GM18517 (cell line): Measurements from ENCODE around the gene SPDYE5.
A peak's percentile ranks its signal among the peaks of the same experiment; 100 is the strongest.
"Not testable (repeated sequence)": the region's sequence is repeated elsewhere in the genome, so short reads cannot be mapped to it uniquely, and the experiment has no call there.

Source experiments
- ATAC-seq: cut with Tn5 transposase; IDR thresholded peaks from one replicate; pipeline ENCODE4 v1.9.1; 2021; ENCODE audit warnings: mild to moderate bottlenecking, moderate library complexity; ENCODE audit not compliant: unreplicated experiment

SPDYE5 gene, protein sequence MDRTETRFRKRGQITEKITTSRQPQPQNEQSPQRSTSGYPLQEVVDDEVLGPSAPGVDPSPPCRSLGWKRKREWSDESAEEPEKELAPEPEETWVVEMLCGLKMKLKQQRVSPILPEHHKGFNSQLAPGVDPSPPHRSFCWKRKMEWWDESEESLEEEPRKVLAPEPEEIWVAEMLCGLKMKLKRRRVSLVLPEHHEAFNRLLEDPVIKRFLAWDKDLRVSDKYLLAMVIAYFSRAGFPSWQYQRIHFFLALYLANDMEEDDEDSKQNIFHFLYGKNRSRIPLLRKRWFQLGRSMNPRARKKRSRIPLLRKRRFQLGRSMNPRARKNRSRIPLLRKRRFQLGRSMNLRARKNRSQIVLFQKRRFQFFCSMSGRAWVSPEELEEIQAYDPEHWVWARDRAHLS

DNA sequence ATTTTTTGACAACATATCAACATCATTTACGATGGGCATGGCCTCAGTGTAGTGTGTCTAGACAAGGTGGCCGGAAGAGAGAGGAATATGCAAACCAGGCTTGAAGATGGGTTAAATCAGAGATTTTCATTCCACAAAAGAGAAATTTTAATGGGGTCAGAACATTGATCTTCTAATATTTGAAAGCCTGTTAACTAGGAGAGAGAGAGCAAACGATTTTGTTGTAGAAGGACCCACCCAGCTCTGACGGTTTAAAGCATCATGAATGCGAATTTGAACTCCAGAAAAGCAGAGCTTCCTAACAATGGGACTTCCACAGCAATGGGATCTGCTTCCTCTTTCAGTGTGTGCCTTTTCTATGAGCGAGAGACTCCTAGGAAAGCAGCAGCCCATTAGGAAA lies at the start of gene SPDYE5:
SPDYE5 (plus strand) TSS at position 301 of the 400 bp plus-strand sequence. CDS start 1,728 bp downstream, outside the sequence.
- ATAC-seq = not testable (repeated sequence)

DNA sequence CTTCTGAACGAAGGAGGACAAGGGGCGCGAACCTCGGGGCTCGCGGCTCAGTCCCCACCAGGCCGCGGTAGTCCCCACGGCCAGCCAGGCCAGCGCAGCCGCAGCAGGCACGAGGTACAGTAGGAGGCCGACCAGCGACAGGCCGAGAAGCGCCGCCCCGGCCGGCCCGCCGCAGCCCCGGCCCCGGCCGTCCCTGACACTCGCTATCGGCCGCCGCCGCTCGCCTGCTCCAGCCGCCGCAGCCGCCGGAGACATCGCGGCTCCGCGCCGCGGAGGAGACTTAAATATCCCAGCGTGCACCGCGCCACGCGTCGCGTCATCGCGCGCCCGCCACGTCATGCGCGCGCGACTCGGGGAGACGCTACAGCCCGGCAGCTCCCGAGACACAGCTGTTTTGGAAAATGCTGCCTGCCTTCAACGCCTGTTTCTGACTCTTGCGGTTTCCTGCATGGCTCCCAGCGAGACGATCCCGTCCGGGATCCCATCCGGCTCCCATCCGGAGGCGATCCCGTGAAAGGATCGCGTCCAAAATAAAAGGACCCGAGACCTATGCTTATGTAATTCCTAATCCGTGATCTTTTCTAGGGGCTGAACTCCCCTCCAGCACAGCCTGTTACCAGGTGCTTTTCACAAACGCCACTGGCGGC lies 49.5 kb upstream of the SPDYE5 start:
- ATAC-seq = peak; percentile 69

DNA sequence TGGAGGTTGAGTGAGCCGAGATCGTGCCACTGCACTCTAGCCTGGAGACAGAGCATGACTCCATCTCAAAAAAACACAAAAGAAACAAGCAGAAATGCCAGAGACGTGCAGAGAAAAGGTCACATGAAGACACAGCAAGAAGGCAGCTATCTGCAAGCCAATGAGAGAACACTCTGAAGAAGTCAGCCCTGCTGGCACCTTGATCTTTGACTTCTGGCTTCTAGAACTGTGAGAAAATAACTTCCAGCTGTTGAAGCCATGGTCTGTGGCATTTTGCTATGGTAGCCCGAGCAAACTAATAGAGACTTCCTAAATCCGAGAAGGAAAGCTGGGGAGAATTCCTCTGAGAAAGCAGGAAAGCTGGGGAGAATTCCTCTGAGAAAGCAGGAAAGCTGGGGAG lies 42.2 kb upstream of the SPDYE5 start:
- not testable (repeated sequence) for ATAC-seq

DNA sequence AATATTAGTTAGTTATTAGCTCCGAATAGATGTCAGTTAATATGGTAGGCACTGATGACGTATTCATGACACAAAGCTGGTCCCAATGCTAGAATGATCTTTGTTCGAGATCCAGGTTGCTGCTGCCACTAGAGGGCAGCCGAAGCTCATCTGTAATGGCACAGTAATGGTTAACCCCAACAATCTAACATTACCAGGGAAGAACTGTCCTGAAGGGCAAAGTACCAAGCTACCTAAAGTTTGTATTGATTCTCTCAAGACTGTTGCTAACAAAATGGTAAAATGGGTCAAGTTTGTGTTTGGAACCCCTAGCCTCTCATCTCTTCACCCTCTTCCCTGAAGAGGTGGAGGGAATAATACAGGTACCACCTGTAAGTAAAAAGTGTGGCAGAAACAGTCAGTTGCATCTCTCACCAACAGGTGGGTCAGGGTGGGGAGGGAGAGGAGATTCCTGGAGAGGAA lies 39.6 kb upstream of the SPDYE5 start:
- ATAC-seq = peak; percentile 89

DNA sequence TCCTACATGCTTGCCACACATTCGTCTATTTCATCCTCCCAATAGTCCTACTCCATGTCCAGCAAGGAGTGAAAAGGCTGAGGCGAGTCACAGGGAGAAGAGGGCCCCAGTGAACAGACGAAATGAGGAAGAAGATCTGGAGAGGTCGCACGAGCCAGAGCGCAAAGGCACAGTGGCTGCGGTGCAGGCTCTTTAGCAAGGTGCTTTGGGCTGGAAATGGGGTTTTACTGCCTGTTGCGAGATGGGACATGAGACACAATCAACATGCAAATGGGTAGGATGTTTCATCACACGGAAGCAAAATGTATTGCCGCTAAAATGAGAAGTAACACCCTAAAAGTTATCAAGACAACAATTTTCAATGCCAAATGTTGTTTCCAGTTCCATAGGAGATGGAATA lies 35.7 kb upstream of the SPDYE5 start:
- not testable (repeated sequence) for ATAC-seq

DNA sequence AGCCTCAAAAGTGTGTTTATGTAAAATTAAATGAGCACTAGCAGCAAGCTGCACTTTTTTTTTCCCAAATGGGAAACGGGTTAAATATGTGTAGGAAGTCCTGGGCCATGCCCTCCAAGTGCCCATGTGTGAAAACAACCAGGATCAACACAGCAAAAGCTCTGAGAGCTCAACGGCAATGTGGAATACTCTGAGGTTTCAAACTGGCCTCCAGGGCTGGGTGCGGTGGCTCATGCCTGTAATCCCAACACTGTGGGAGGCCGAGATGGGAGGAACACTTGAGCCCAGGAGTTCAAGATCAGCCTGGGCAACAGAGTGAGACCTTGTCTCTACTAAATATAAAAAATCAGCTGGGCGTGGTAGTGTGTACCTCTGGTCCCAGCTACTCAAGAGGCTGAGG lies 34.1 kb upstream of the SPDYE5 start:
- not testable (repeated sequence) for ATAC-seq

DNA sequence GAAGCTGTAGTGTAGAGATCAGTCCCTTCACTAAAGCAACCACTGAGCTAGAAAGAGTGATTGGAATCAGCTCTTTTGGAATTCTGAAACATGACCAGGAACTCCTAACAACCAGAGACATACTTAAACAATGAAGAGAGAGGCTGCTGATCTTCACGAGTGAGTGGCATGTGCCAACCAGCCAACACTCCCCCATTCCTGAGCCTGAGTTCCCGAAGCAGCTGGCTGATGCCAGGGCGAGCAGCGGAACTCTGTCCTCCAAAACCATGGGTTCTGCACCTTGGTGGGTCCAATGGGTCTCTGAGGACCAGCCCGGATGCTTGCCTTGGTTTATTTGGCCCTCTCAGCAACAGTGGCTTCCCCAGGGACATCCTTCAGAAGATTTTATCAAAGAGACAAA lies 31.6 kb upstream of the SPDYE5 start:
- ATAC-seq = not testable (repeated sequence)

DNA sequence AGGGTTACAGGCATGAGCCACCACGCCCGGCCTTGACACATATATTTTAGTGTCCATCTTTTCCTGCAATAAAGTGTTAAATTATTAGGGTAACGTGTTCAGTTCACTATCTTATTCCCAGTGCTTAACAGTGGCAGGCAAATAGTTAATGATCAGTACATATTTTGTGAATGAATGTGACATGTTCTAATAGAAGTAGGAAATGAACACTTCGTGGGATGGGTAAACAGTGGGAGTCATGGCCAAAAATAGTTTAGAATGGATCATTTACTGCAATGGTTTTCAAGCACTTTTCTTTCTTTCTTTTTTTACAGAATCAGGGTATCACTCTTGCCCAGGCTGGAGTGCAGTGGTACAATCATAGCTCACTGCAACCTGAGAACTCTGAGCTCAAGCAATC lies 22.0 kb upstream of the SPDYE5 start:
- not testable (repeated sequence) for ATAC-seq

DNA sequence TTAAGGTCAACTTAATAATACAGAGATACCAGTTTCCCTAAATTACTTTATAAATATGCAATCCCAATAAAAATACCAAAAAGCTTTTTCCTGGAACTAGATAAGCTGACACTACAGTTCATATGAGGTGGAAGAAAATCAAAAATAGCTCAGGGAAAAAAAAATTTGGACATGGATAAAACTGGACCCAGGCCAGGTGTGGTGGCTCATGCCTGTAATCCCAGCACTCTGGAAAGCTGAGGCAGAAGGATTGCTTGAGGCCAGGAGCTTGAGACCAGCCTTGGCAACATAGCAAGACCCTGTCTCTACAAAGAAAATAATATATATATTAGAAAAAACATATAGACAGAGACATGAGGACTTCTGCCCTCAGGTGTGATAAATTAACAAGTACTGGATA lies 14.7 kb upstream of the SPDYE5 start:
- not testable (repeated sequence) for ATAC-seq

DNA sequence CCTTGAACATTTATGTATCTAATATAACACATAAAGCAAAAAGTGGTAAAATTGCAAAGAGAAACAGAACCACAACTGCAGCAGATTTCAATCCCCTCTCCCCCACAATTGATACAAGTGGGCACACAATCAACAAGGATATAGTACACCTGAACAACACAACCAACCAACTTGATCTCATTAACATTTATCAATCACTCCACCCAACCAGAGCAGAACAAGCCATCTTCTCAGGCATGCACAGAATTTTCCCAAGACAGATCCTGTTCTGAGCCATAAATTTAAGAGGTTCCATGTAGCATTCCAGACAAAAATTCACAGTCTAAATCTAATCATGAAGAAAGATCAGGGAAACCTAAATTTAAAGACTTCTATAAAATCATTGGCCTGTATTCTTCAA lies 11.8 kb upstream of the SPDYE5 start:
- ATAC-seq = not testable (repeated sequence)

DNA sequence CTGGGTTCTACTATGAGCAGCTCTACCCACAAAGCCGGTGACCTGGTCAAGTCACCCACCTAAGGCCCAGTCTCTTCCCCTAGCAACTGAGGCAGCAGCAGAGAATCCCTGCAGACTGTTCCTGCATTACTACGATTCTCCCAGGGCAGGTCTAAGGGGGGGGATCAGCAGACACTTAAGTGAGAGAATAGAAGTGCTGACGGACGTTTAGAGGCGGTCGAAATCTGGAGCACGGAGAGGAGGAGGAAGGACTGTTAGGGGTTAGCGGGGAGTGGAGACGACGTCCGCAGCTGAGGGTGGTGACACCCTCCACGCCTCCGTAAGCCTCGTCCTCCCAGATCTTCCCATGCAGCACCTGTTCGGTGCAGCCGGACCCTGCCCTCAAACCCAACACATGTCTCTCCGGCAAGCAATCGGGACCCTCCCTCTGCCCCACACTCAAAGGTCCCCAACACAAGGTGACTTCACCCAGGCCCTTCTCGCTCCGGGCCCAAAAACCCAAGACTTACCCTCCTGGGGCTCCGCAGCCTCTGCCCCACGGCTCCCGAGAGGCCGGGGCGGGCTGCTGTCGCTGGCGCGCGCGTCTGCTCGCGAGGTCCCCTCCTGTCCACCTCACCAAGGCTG lies 6.7 kb upstream of the SPDYE5 start:
- ATAC-seq = not testable (repeated sequence)

DNA sequence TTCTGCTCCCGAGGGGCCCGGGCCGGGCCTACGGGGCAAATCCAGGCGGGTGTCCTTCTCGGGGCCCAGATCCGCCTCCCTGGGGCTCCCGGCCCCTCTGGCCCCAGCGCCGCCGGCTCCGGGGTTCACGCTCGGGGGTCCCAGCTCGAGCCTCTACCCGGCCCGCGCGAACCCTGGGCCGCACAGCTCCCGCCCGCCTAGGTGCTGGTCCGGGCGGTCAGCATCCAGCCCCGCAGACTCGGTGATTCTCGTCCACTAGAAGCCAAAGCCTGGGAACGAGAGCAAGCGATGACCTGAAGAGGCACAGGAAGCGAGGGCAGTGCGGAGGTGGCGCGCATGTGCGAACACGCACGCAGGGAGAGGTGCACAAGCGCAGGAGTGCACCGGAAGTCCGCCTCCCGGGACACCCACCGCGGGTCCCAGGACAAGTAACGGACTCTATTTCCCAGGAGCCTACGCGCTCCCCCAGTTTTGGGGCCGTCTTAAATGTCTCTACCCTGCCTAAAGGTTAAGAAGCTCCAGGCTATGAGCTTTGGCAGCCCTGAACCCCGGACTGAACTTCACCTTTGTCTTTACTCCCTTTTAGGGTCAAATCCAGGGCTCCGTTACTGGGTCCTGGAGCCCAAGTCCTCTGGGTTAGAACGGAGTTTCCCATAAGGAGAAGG lies 6.0 kb upstream of the SPDYE5 start, which contains the start of gene POM121C:
POM121C (minus strand) TSS at position 321 of the 665 bp plus-strand sequence. CDS start 44,803 bp downstream, outside the sequence.
- ATAC-seq = peak; percentile 93

DNA sequence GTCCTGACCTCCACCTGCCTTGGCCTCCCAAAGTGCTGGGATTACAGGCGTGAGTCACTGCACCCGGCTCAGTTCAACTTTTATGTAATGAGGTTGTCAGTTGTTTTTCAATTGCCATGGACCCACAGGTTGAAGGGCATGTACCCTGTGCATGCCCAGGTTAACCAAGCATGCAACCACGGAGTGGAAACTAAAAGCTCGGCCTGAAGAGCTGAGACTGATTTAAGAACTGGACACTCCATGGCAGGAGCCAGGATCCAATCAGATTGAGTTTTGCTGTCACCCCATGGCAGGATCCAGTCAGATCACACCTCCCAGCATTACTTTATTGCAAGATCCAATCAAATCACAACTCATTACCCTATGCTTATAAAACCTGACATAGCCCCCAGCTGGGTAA lies 16.9 kb downstream of the SPDYE5 start:
- ATAC-seq = peak; percentile 73

DNA sequence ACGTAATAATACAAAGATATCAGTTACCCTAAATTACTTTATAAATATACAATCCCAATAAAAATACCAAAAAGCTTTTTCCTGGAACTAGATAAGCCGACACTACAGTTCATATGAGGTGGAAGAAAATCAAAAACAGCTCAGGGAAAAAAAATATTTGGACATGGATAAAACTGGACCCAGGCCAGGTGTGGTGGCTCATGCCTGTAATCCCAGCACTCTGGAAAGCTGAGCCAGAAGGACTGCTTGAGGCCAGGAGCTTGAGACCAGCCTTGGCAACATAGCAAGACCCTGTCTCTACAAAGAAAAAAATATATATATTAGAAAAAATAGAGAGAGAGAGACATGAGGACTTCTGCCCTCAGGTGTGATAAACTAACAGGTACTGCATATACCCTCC lies 26.7 kb downstream of the SPDYE5 start:
- not testable (repeated sequence) for ATAC-seq

DNA sequence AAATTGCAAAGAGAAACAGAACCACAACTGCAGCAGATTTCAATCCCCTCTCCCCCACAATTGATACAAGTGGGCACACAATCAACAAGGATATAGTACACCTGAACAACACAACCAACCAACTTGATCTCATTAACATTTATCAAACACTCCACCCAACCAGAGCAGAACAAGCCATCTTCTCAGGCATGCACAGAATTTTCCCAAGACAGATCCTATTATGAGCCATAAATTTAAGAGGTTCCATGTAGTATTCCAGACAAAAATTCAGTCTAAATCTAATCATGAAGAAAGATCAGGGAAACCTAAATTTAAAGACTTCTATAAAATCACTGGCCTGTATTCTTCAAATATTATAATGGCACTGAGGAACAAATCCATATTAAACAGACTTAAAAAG lies 29.6 kb downstream of the SPDYE5 start:
- ATAC-seq = not testable (repeated sequence)

DNA sequence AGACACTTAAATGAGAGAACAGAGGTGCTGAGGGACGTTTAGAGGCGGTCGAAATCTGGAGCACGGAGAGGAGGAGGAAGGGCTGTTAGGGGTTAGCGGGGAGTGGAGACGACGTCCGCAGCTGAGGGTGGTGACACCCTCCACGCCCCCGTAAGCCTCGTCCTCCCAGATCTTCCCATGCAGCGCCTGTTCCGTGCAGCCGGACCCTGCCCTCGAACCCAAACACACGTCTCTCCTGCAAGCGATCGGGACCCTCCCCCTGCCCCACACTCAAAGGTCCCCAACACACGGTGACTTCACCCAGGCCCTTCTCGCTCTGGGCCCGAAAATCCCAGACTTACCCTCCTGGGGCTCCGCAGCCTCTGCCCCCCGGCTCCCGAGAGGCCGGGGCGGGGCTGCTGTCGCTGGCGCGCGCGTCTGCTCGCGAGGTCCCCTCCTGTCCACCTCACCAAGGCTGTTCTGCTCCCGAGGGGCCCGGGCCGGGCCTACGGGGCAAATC lies 35.2 kb downstream of the SPDYE5 start:
- not testable (repeated sequence) for ATAC-seq

DNA sequence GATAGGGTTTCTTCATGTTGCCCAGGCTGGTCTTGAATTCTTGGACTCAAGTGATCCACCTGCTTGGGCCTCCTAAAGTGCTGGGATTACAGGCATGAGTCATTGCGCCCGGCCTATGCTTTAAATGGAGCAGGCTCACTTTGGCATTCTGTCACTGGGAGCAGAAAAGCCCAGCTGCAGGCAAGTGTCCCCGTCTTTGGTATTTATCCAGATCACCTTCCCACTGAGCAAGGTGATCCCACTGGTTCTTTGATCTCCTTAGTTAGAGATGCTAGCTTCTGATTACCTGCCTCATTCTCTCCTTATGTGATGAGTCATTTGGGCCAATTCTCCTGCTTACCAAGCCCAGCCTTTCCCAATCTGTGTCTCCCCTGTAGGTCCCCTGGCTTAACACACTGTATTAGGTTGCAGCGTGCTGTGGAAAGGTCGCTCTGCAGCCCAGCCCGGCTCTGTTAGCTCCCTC lies 39.3 kb downstream of the SPDYE5 start:
- no peak for ATAC-seq

DNA sequence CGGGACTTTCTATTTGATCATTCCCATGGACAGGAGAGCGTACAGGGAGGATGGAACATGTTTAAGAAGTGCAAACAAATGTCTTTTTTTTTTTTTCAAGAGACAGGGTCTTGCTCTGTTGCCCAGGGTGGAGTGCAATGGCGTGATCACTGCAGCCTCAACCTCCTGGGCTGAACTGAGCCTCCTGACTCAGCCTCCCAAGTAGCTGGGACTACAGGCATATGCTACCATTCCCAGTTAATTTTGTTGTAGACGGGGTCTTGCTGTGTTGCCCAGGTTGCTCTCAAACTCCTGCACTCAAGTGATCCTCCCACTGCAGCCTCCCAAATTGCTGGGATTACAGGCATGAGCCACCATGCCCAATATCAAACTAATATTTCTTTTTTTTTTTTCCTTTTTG lies 40.5 kb downstream of the SPDYE5 start:
- ATAC-seq = no peak

DNA sequence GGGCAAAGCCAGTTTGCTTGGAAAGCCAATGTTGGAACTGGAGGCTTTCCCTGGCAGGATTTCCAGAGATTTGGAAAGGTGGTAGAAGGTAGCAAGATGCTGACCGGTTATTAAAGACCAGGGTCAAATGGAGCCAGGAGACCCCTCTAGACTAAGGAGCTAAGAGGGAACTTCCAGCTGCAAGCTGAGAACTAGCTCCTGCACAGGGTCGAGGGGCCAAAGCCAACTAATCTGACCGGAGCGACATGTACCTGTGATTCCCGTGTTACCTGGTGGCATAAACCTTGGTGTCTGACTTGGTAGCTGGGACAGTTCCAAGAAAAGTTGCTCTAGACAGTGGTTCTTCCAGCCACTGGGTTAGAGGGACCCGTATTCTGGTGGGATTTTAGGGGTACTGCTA lies 41.8 kb downstream of the SPDYE5 start:
- ATAC-seq = no peak

DNA sequence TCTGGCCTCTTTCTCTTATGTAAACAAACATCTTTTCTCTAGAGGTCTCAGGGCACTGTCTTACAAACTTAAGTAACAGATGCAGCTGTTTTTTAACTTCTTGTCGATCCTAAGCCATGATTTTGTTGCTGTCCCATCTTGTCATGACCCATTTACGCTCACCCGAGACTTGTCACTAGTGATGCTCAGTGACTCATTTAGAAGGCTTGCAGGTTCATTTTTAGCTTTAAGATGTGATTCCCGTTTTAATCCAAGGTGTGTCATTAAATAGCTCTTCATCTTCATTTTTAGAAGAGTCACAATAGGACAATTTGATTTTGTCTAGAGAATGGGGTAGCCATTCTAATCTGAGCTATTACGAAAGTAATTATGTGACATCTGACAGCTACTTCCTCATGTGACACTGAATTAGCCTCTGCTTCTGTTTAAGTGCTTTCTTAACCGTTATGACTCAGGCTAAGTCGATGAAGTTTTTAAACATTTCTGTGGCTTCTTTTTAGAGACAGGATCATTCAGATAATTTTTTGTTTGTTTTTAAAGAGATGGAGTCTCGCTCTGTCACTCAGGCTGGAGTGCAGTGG lies 42.7 kb downstream of the SPDYE5 start:
- no peak for ATAC-seq
